Right cardiac atrium (tissue), 5 donors: Measurements from ENCODE around the gene CHRNB2. TPM values are rescaled to one million over a fixed set of nuclear protein-coding genes. Genes with fewer than 3 reads are reported as not detected.

Experiments used
- ATAC-seq, 2 donors: fragments of 200-7000 bp; cut with Tn5 transposase; one replicate each; pipeline versions ENCODE4 v1.8.0 to v1.9.1; 2020; ENCODE audit warnings: moderate library complexity in 2 of 2, mild to moderate bottlenecking in 1 of 2
- DNase-seq, 3 donors: peaks; one replicate each; pipeline ENCODE4 v3.0.0-alpha.2; 2020
- H3K27ac ChIP-seq: one replicate; pipeline ENCODE4 v1.5.1; 2013; ENCODE audit warnings: mild to moderate bottlenecking, low read length, control low read depth, moderate library complexity
- H3K27me3 ChIP-seq: one replicate; pipeline ENCODE4 v1.6.1; 2013; ENCODE audit not compliant: control insufficient read depth, insufficient read depth
- H3K4me1 ChIP-seq: one replicate; pipeline ENCODE4 v1.6.1; 2013; ENCODE audit warnings: low read length; ENCODE audit not compliant: control insufficient read depth, insufficient read depth
- H3K4me3 ChIP-seq: one replicate; pipeline ENCODE4 v1.5.1; 2013; ENCODE audit warnings: low read length, control low read depth
- H3K9me3 ChIP-seq: one replicate; pipeline ENCODE4 v1.6.1; 2013; ENCODE audit warnings: low read length; ENCODE audit not compliant: control insufficient read depth
- whole genome bisulfite sequencing: extraction: QIAGEN DNeasy Blood & Tissue Kit; methylation state at CpG from one replicate; pipeline ENCODE4 v1.1.7; 2013; 5-methylcytosine and 5-hydroxymethylcytosine counted together
- intact Hi-C, 4 donors: fragments of 100-400 bp; cut with DNase I; formaldehyde crosslinking; loops; one replicate each; pipeline versions ENCODE4 v1.11.0 to v1.14.0; 2022 to 2023
- polyA plus RNA-seq: library from polyadenylated mRNA; stranded (reverse); fragments of 200-250 nt; gene quantifications from one replicate; pipeline ENCODE4 v1.2.3, GENCODE V29; 2013
- total RNA-seq, 4 donors: library from RNA; stranded (reverse); fragmentation: NEBNext Ultra II Directional; extraction: Animal tissue kit (Norgen Biotek cat#: 25700); gene quantifications; one replicate each; pipeline ENCODE4 v1.2.1, GENCODE V29; 2021
- donor health status: healthy with polysubstance abuse.
- donor health status: DM: no; HTN: yes; CAD: no.
- donor health status: DM: no; HTN: no; CAD: no.
- donor health status: DM: no; HTN: yes; CAD: no; lungs with severe emphysema.
- donor health status: DM: yes; HTN: yes; CAD: no.

CHRNB2 gene
- total and polyA plus RNA-seq, 5 donors: 0.07 TPM; not detected in 4

GRCh38 chr1:154624746-154625643 is 57.4 kb downstream of the CHRNB2 start:
- Histone ChIP-seq H3K9me3 (no peaks in the 10 kb centered on the region), H3K27me3 (no peaks in the 10 kb centered on the region), H3K27ac (no peak overlapping the region), H3K4me3 (no peak overlapping the region), H3K4me1 (peaks cover 6% of the 10 kb centered on the region)
- DNase-seq: no peak
- 87% methylated on average over 8 of the region's 8 CpGs for WGBS
- no peak for ATAC-seq
- intact Hi-C loops: no loop called here

- H3K4me3 ChIP-seq: peak overlapping the region; percentile 97
- peaks cover 6% of the 10 kb centered on the region for H3K4me1 ChIP-seq
- H3K9me3 ChIP-seq: no peaks in the 10 kb centered on the region
- no peaks in the 10 kb centered on the region for H3K27me3 ChIP-seq
- WGBS: 12% methylated on average over 10 of the region's 10 CpGs
- peak overlapping the region; percentile 91 for H3K27ac ChIP-seq
- DNase-seq (no peak), ATAC-seq (peak; percentile 8 to 32)
- intact Hi-C loops: no loop called here
Observed at GRCh38 chr1:154626456-154627256, 59.1 kb downstream of the CHRNB2 start.

GRCh38 chr1:154627257-154628120 is 59.9 kb downstream of the CHRNB2 start:
- peak; percentile 92 to 97 (median 96) for DNase-seq
- Histone ChIP-seq H3K9me3 (no peaks in the 10 kb centered on the region), H3K27ac (peak overlapping the region; percentile 99), H3K4me1 (peaks cover 6% of the 10 kb centered on the region), H3K4me3 (peak overlapping the region; percentile 97), H3K27me3 (no peaks in the 10 kb centered on the region)
- WGBS: under 1% methylated on average over 70 of the region's 70 CpGs
- intact Hi-C loops: no loop called here
- ATAC-seq: peak; percentile 86 to 90

- Histone ChIP-seq H3K9me3 (no peaks in the 10 kb centered on the region), H3K4me3 (peak overlapping the region; percentile 97), H3K27me3 (no peaks in the 10 kb centered on the region), H3K4me1 (peaks cover 5% of the 10 kb centered on the region), H3K27ac (peak overlapping the region; percentile 99)
- WGBS: 4% methylated on average over 5 of the region's 5 CpGs
- peak; percentile 6 to 34 for ATAC-seq
- no peak for DNase-seq
- intact Hi-C loops: no loop called here
Observed at GRCh38 chr1:154628121-154628405, 60.5 kb downstream of the CHRNB2 start.

- Histone ChIP-seq H3K27me3 (no peaks in the 10 kb centered on the region), H3K4me1 (peaks cover 2% of the 10 kb centered on the region), H3K9me3 (no peaks in the 10 kb centered on the region), H3K27ac (no peak overlapping the region), H3K4me3 (no peak overlapping the region)
- DNase-seq: no peak
- 86% methylated on average over 1 of the region's 1 CpG for WGBS
- ATAC-seq: no peak
- intact Hi-C loops: no loop called here
Observed at GRCh38 chr1:154629061-154629674, 61.6 kb downstream of the CHRNB2 start.

Other genes starting within 250 kb of the CHRNB2 start
- gene AQP10, start 246.7 kb upstream of the CHRNB2 start, total RNA-seq: under 1 TPM in 3 of 4 donors, not detected in 1; 0.12 to 0.37 (median 0.19) TPM
- 0.23 TPM for gene AQP10, start 246.7 kb upstream of the CHRNB2 start, polyA plus RNA-seq
- gene ATP8B2, start 242.3 kb upstream of the CHRNB2 start, total RNA-seq: 10 to 100 TPM; 25.1 to 33.1 (median 27.3) TPM
- gene ATP8B2, start 242.3 kb upstream of the CHRNB2 start, polyA plus RNA-seq: 15.9 TPM
- gene IL6R, start 162.4 kb upstream of the CHRNB2 start, total RNA-seq: 10 to 100 TPM in 3 of 4 donors, 1 to 10 TPM in 1; 8.9 to 13.2 (median 12.1) TPM
- gene IL6R, start 162.4 kb upstream of the CHRNB2 start, polyA plus RNA-seq: 5.7 TPM
- gene TDRD10, start 65.6 kb upstream of the CHRNB2 start, total RNA-seq: 1 to 10 TPM; 2.8 to 4.1 (median 3.4) TPM
- gene TDRD10, start 65.6 kb upstream of the CHRNB2 start, polyA plus RNA-seq: 4.9 TPM
- 10 to 100 TPM; 17.4 to 23.8 (median 21.1) TPM for gene SHE, start 65.4 kb upstream of the CHRNB2 start, total RNA-seq
- gene SHE, start 65.4 kb upstream of the CHRNB2 start, polyA plus RNA-seq: 16.4 TPM
- gene UBE2Q1, start 9.1 kb upstream of the CHRNB2 start, total RNA-seq: 10 to 100 TPM; 49.4 to 67.9 (median 61.3) TPM
- 32.4 TPM for gene UBE2Q1, start 9.1 kb upstream of the CHRNB2 start, polyA plus RNA-seq
- 10 to 100 TPM; 66.2 to 80.9 (median 70.4) TPM for gene ADAR, start 40.4 kb downstream of the CHRNB2 start, total RNA-seq
- 21.2 TPM for gene ADAR, start 40.4 kb downstream of the CHRNB2 start, polyA plus RNA-seq